Head of caudate nucleus (tissue), 42 donors: ENCODE results near the gene TCTA.
A peak's percentile ranks its signal among the peaks of the same experiment; 100 is the strongest.
"Not testable (repeated sequence)": the region's sequence is repeated elsewhere in the genome, so short reads cannot be mapped to it uniquely, and the experiment has no call there.

Experiments used
- DNase-seq, 42 donors: peaks; one replicate each; pipeline versions ENCODE4 v3.0.0 to v3.0.0-alpha.2; 2020 to 2021; ENCODE audit warnings: mixed read lengths in 7 of 42
- intact Hi-C: fragments of 100-400 bp; cut with DNase I; formaldehyde crosslinking; loops from one replicate; pipeline ENCODE4 v1.15.0; 2022

TCTA gene, protein sequence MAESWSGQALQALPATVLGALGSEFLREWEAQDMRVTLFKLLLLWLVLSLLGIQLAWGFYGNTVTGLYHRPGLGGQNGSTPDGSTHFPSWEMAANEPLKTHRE

DNA sequence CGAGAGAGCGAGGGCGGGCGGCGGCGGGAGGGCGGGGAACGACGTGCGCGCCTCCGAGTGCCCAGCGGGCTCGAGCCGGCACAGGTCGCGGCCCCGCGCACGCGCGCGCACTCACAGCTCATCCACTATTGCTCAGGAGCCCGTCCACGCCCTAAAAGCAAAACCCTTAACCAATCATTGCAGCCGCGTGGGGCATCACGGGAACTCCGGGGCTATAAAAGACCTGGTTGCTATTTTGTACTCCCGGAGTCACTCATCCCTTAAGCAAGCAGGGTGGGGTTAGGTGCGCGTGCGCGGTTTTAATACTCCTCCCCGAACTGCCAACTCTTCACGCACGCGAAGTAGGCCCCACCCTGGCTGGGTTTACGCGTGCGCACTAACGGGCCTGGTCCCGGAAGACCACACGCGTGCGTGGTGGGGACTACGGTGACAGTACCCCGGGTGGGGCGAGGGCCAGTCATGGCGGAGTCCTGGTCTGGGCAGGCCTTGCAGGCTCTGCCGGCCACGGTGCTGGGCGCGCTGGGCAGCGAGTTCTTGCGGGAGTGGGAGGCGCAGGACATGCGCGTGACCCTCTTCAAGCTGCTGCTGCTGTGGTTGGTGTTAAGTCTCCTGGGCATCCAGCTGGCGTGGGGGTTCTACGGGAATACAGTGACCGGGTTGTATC lies at the start of gene TCTA, which contains the start of gene RHOA:
TCTA (plus strand) TSS at position 456 of the 664 bp plus-strand sequence; CDS start at position 460, 4 bp downstream.
RHOA (minus strand) TSS at position 9 of the 664 bp plus-strand sequence. CDS start 36,387 bp downstream, outside the sequence.
- DNase-seq, result peak; percentile 95 to 100 (median 99)
- intact Hi-C loops, result loop anchor here (10.0 kb wide), 2 partner anchors 67 to 387 kb away; partner anchors contain the start of genes IMPDH2, NDUFAF3 and USP4

GRCh38 chr3:49362561-49362960 lies 49.7 kb upstream of the TCTA start:
- no peak for DNase-seq
- intact Hi-C loops, result no loop called here

DNA sequence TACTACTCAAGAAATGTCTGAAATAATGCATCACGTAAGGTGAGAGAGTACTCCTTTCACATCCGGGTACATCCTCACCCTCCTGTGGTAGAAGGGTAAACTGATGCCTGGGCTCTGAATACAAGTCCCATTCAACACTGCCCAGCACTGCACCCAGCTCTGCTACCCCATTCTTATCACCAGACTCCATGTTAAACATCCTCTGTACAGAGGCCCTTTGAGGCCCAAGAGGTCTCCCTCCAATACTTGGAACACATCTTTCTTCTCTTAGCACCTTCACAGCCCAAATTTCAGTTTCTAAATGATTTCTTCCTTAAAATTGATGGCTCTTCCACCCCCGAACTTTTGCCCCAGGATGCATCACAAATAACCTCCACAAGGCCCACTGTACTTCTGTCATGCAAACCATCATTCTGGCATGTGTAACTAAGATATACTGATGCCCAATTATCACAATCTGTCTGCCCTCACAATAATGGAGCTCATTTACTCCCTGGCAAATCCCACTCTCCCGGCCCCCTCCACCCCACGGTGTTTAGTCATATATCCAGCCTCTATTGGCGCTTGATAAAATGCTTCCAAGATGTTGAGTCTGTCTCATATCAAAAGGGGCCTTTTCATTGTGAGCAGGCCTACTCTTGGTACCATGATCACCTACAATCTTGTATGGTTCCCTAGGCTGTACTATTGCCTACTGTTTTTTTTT lies 41.5 kb upstream of the TCTA start:
- DNase-seq, result no peak
- intact Hi-C loops, result no loop called here

DNA sequence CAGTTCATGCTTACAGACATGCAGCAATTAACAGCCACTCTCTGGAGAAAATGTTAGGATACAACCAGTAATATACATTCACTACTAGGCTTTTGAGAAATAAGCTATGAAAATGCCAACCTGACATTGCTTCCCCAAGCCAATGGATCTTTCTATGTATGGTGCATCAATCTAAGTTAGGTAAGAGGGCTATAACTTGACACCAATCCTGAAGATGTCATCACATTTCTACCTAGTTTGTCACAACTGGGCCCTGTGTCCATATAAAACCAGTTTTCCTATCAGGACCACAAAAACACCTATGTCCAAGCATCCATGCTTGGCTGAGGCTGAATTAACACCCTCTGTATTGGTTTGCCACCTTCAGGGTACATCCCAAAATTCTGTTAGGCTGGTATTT lies 40.3 kb upstream of the TCTA start:
- intact Hi-C loops, result no loop called here
- no peak for DNase-seq

DNA sequence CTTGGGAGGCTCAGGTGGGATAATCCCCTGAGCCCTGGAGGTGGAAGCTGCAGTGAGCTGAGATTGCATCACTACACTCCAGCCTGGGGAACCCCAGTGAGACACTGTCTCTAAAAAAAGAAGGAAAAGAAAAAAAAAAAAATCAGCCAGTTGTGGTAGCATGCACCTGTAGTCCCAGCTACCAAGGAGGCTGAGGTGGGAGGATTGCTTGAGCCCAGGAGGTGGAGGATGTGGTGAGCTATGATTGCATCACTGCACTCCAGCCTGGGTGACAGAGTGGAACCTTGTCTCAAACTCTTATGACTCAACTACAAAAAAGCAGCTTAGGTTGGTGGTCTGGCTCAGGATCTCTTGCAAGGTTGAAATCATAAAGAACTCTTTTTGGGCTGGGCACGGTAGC lies 34.7 kb upstream of the TCTA start:
- DNase-seq, result no peak
- intact Hi-C loops, result no loop called here

- no peak for DNase-seq
- intact Hi-C loops, result no loop called here
These were observed 33.9 kb upstream of the TCTA start for GRCh38 chr3:49378249-49378895.

- no peak for DNase-seq
- intact Hi-C loops, result no loop called here
These were observed 28.8 kb upstream of the TCTA start for GRCh38 chr3:49383387-49383786.

GRCh38 chr3:49385617-49386016 lies 26.6 kb upstream of the TCTA start:
- DNase-seq, result no peak
- intact Hi-C loops, result no loop called here

- DNase-seq, result no peak
These were observed 26.0 kb upstream of the TCTA start for GRCh38 chr3:49386056-49386756.

DNA sequence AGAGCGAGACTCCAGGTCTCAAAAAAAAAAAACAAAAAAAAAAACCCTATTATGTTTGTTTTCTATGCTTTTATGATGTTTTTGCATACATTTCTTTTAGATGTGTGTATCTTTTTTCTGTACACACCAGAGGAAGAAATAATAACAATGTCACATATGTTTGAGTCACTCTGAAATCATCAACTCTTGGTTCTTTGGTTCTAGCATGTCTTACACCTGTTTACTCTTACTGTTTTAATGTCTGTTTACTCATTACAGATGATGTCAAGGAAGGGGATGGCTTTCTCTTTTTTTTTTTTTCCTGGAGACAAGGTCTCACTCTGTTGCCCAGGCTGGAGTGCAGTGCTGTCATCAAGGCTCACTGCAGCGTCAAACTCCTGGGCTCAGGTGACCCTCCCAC lies 24.5 kb upstream of the TCTA start:
- intact Hi-C loops, result no loop called here
- no peak for DNase-seq

More at GRCh38 chr3:49386056-49386756, 26.0 kb upstream of the TCTA start:
- intact Hi-C loops, result no loop called here

DNA sequence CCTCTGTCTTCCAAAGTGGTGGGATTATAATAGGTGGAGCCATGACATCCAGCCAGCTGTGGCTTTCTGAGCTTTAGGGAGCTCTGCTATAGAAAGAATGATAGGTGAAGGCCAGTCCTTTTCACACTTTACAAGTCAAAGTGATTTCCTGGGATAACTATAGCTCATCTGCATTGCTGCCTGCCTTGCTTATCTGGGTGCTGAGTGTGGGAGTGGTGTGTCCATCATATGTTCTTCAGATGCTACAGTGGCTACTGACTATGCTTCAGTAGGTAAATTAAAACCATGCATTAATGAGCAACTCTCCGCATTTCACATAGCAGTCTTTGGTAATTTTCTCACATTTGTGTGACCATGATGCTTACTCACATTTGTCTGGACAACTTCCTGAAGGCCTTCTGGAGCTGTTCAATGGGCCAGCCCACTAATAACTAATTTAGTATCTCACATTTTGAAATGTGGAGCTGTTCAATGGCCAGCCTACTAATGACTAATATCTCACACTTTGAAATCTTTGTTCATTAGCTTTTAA lies 23.9 kb upstream of the TCTA start:
- intact Hi-C loops, result no loop called here
- DNase-seq, result no peak

- intact Hi-C loops, result no loop called here
- DNase-seq, result no peak
These were observed 22.9 kb upstream of the TCTA start for GRCh38 chr3:49389297-49389696.

GRCh38 chr3:49391310-49391709 lies 20.9 kb upstream of the TCTA start:
- intact Hi-C loops, DNase-seq: not testable (repeated sequence)

GRCh38 chr3:49397470-49397869 lies 14.8 kb upstream of the TCTA start:
- DNase-seq, result peak in 3 of 42 donors; percentile 24 to 40 (median 35)
- intact Hi-C loops, result no loop called here

- no peak for DNase-seq
- intact Hi-C loops, result no loop called here
These were observed 12.8 kb upstream of the TCTA start for GRCh38 chr3:49399461-49399860.

DNA sequence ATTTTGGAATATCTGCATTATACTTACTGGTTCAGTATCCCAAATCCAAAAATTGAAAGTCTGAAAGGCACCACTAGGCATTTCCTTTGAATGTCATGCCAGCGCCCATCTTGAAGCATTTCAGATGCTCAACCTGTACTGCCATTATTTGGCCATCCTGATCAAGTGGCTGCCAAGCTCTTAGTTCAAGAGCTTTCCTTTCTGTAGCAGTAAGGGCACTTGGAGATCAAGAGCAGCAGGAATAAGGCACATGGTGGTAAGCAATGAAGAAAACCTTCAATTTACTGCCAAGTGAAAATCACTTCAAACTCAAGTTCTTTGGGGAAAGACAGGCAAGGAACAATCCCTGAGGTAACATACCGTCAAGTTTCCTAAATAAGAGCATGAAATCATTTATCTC lies 10.5 kb upstream of the TCTA start:
- intact Hi-C loops, result no loop called here

GRCh38 chr3:49403891-49404290 lies 8.3 kb upstream of the TCTA start:
- intact Hi-C loops, result no loop called here
- DNase-seq, result no peak

More for the DNA sequence above, 10.5 kb upstream of the TCTA start:
- no peak for DNase-seq

DNA sequence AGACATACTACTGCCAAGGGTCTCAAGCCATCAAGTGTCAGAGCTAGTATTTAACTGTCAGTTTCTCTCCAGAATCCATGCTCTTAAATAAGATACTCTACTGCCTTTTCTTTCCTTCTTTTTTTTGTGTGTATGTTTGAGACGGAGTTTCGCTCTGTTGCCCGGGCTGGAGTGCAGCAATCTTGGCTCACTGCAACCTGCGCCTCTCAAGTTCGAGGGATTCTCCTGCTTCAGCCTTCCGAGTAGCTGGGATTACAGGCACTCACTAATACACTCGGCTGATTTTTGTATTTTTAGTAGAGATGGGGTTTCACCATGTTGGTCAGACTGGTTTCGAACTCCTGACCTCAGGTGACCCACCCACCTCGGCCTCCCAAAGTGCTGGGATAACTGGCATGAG lies 6.7 kb upstream of the TCTA start:
- intact Hi-C loops, DNase-seq: not testable (repeated sequence)
